GM23248 (cell line): ENCODE results near the gene WASHC4. TPM values are rescaled to one million over a fixed set of nuclear protein-coding genes. Genes with fewer than 3 reads are reported as not detected.
A peak's percentile ranks its signal among the peaks of the same experiment; 100 is the strongest.

Source experiments
- DNase-seq: peaks from one replicate; pipeline ENCODE4 v3.0.0-alpha.2; 2015
- H2AFZ ChIP-seq: fragments of 200-600 bp; sonication (generic); 2 replicates; pipeline ENCODE4 v1.6.1; 2016; ENCODE audit warnings: antibody characterized with exemption
- H3F3A ChIP-seq: fragments of 200-600 bp; sonication (generic); 2 replicates; pipeline ENCODE4 v1.6.1; 2016; ENCODE audit warnings: mild to moderate bottlenecking, antibody characterized with exemption, mixed run types; ENCODE audit not compliant: insufficient read depth
- H3K27ac ChIP-seq: fragments of 200-600 bp; sonication (generic); 2 replicates; pipeline ENCODE4 v1.5.1; 2016; ENCODE audit warnings: mild to moderate bottlenecking
- H3K27me3 ChIP-seq: fragments of 200-600 bp; sonication (generic); replicated peaks from 2 replicates; pipeline ENCODE4 v1.6.1; 2016; ENCODE audit warnings: mild to moderate bottlenecking; ENCODE audit not compliant: insufficient read depth
- H3K36me3 ChIP-seq: fragments of 200-600 bp; sonication (generic); 2 replicates; pipeline ENCODE4 v1.6.1; 2016; ENCODE audit warnings: low read depth, mild to moderate bottlenecking
- H3K4me1 ChIP-seq: fragments of 200-600 bp; sonication (generic); 2 replicates; pipeline ENCODE4 v1.6.1; 2016; ENCODE audit warnings: mild to moderate bottlenecking; ENCODE audit not compliant: insufficient read depth
- H3K4me2 ChIP-seq: fragments of 200-600 bp; sonication (generic); one replicate; pipeline ENCODE4 v1.6.1; 2016; ENCODE audit warnings: mild to moderate bottlenecking; ENCODE audit not compliant: unreplicated experiment
- H3K4me3 ChIP-seq: fragments of 200-600 bp; sonication (generic); 2 replicates; pipeline ENCODE4 v1.5.1; 2016; ENCODE audit warnings: mild to moderate bottlenecking
- H3K79me2 ChIP-seq: fragments of 200-600 bp; sonication (generic); 2 replicates; pipeline ENCODE4 v1.6.1; 2016; ENCODE audit warnings: mild to moderate bottlenecking; ENCODE audit not compliant: insufficient read depth
- H3K9ac ChIP-seq: fragments of 200-600 bp; sonication (generic); 2 replicates; pipeline ENCODE4 v1.6.1; 2016; ENCODE audit warnings: mild to moderate bottlenecking
- H3K9me2 ChIP-seq: fragments of 200-600 bp; sonication (generic); 2 replicates; pipeline ENCODE4 v1.6.1; 2016; ENCODE audit warnings: mixed run types, mild to moderate bottlenecking, moderate library complexity; ENCODE audit not compliant: insufficient read depth
- H3K9me3 ChIP-seq: fragments of 200-600 bp; sonication (generic); one replicate; pipeline ENCODE4 v1.6.1; 2017; ENCODE audit warnings: low read depth
- H4K20me1 ChIP-seq: fragments of 200-600 bp; sonication (generic); 2 replicates; pipeline ENCODE4 v1.6.0; 2016; ENCODE audit not compliant: insufficient read depth
- EZH2 ChIP-seq: fragments of 200-600 bp; sonication (generic); IDR thresholded peaks from 2 replicates; pipeline ENCODE4 v1.6.1; 2018; ENCODE audit warnings: antibody characterized with exemption, mild to moderate bottlenecking; ENCODE audit not compliant: insufficient read depth, poor library complexity, severe bottlenecking
- EZH2phosphoT487 ChIP-seq: fragments of 200-600 bp; sonication (generic); IDR thresholded peaks from 2 replicates; pipeline ENCODE4 v1.6.1; 2018; ENCODE audit warnings: antibody characterized with exemption, moderate library complexity, mild to moderate bottlenecking, low read depth; ENCODE audit not compliant: insufficient read depth
- WGBS, 2 experiments: methylation state at CpG; one replicate each; pipeline ENCODE4 v1.1.6; 2015 to 2017; ENCODE audit warnings: low lambda C conversion rate in 2 of 2, low coverage in 1 of 2; ENCODE audit errors: missing lambda C conversion rate in 2 of 2; 5-methylcytosine and 5-hydroxymethylcytosine counted together
- in situ Hi-C: fragments of 300-500 bp; cut with MboI; formaldehyde crosslinking; loops from 2 replicates; pipeline ENCODE4 v1.15.0; 2020
- polyA plus RNA-seq: library from polyadenylated mRNA; unstranded; fragments of >200 nt; fragmentation: Nextera tagmentation; extraction: Ambion mirVana; gene quantifications from 2 replicates; pipeline ENCODE4 v1.2.1, GENCODE V29; 2016
- total RNA-seq: library from RNA; depleted of rRNA; stranded (reverse); fragments of >200 nt; shearing (Covaris generic); gene quantifications from 2 replicates; pipeline ENCODE4 v1.2.3, GENCODE V29; 2014

The WASHC4 gene
- total and polyA plus RNA-seq, 2 experiments from 2014 or later: 53.5 to 63.4 TPM

DNA sequence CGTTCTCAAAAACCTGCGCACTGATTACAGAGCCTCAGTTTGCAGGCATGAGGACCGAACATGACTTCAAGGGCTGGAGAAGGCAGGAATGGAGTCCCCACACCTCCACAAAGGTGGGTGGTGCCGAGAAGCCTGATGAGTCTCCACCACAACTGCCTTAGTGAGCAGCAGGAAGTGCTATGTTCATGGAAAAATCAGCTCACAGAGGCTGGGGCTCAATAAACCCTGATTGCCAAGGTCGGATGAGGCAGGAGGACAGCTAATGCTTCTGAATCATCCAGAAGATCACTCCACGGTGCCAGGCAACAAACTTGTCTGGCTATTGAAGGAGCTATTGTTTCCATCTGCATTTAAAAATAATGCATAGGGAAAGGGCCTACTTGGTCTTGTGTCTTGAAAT, 97.4 kb downstream of the WASHC4 start:
- DNase-seq: peak; percentile 100
- Histone ChIP-seq H3K4me1 (peaks cover 36% of the 10 kb centered on the region), H3F3A (peaks cover 61% of the 10 kb centered on the region), H3K27me3 (no peaks in the 10 kb centered on the region), H3K4me2 (peak overlapping the region; percentile 54), H3K79me2 (peaks cover 79% of the 10 kb centered on the region), H3K9me3 (no peaks in the 10 kb centered on the region), H2AFZ (no peak overlapping the region), H3K9me2 (no peaks in the 10 kb centered on the region), H3K4me3 (no peak overlapping the region), H4K20me1 (no peaks in the 10 kb centered on the region), H3K9ac (peak overlapping the region; percentile 82), H3K36me3 (peaks cover 83% of the 10 kb centered on the region), H3K27ac (peak overlapping the region; percentile 99)
- 23 to 24% methylated on average over 6 of the region's 6 CpGs for WGBS, 2 experiments
- no peak for TF ChIP-seq EZH2
- no peak for TF ChIP-seq EZH2phosphoT487
- in situ Hi-C loops: no loop called here

DNA sequence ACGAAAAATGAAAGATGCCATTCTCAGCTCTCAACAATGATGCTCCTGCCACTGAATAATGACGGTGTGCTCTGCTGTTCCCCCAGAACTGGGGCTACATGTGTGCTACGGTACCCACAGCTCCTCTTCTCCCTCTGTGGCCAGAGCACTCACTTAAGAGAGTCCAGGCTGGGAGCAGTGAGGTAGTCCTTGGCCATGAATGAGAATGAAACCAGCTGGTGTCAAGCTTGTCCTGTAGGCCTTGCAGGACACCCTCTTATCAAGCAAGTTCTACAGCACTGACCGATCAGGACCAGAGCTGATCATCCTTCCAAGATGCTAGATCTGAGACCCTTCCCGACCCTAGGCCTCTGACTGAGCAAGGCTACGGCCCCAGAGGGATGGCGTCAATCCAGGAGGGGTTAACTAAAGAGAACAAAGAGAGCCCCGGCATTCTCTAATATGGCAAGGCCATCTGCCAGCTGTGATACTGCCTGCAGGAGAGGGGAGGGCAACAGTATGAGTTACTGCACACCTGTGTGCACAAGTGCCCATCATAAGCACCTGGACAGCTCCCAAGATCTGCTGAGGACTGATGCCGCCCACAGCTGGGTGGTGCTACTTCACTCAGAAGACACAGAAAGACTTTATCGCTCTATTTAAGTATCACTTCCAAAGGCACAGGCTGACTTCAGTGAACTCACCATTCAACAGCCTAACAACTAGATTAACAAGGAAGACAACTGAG, 98.0 kb downstream of the WASHC4 start:
- no peak for TF ChIP-seq EZH2
- TF ChIP-seq EZH2phosphoT487: no peak
- Histone ChIP-seq H4K20me1 (no peaks in the 10 kb centered on the region), H3K4me1 (peaks cover 30% of the 10 kb centered on the region), H3K4me3 (no peak overlapping the region), H3K36me3 (peaks cover 81% of the 10 kb centered on the region), H3K4me2 (peak overlapping the region; percentile 46), H3K79me2 (peaks cover 74% of the 10 kb centered on the region), H2AFZ (no peak overlapping the region), H3K9me2 (no peaks in the 10 kb centered on the region), H3K9ac (peak overlapping the region; percentile 82), H3K27me3 (no peaks in the 10 kb centered on the region), H3K9me3 (no peaks in the 10 kb centered on the region), H3K27ac (peak overlapping the region; percentile 99), H3F3A (peaks cover 63% of the 10 kb centered on the region)
- DNase-seq: no peak
- in situ Hi-C loops: no loop called here
- WGBS, 2 experiments: 59 to 60% methylated on average over 10 of the region's 10 CpGs

DNA sequence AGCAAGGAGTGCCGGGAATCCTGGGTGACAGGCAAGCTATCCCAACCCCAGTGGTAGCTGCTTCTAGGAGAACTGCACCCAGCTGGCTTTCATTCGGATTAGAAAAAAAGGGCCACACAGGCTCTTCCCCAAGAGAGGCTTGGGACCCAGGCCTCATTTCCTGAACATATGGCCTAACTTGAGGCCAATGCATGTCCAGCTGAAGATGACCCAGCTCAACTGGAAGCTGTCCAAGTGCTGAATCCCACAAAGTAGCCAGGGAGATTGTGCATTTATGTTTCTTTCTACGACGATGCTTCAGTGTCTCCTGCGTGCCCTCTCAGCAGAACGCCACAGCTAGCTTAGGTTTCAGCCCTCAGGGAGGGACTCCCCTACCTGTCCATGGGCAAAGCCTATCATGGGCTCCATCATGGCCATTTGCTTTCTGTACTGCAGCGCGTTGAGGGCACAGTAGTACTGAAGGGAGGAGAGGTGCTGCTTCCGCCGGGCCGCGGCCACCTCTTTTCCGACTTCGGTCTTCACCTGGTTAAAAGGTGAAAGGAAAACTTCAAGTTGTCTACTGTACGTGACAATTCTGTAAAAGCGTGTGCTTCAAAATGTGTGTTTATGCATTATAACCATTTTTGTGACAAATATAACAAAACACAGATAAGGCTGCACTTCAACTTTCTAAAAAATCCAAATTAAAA, 99.3 kb downstream of the WASHC4 start:
- Histone ChIP-seq H3K27ac (peak overlapping the region; percentile 99), H2AFZ (no peak overlapping the region), H3K4me1 (peaks cover 34% of the 10 kb centered on the region), H3F3A (peaks cover 70% of the 10 kb centered on the region), H3K4me3 (no peak overlapping the region), H3K9me3 (no peaks in the 10 kb centered on the region), H3K4me2 (no peak overlapping the region), H3K79me2 (peaks cover 73% of the 10 kb centered on the region), H3K9ac (peak overlapping the region; percentile 82; the same call in 1 of the 2 replicates), H3K36me3 (peaks cover 78% of the 10 kb centered on the region), H4K20me1 (no peaks in the 10 kb centered on the region), H3K27me3 (no peaks in the 10 kb centered on the region), H3K9me2 (no peaks in the 10 kb centered on the region)
- DNase-seq: peak; percentile 35
- TF ChIP-seq EZH2phosphoT487 (no peak), EZH2 (no peak)
- in situ Hi-C loops: no loop called here
- 96 to 98% methylated on average over 16 of the region's 16 CpGs for WGBS, 2 experiments

DNA sequence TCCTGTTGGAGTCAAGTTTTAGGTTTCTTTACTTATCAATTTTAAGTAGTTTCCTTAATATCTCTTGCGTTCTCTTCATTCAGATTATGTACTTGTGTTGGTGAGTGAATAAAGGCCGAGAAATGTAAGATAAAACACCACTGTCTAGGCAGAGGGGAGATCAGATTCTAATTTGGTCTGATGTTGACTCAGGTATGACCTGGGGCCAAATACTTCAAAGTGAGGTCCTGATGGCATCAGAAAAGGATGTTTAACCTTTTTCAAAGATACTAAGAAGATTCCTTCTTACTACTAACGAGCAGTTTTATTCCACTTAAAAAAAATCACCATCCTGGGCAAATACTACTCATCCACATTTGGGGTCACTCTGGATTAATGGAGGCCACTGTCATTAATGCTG, 101.6 kb downstream of the WASHC4 start:
- Histone ChIP-seq H3K79me2 (peaks cover 66% of the 10 kb centered on the region), H3K9ac (peak overlapping the region; percentile 23; the same call in 1 of the 2 replicates), H3K36me3 (peaks cover 69% of the 10 kb centered on the region), H3K27me3 (no peaks in the 10 kb centered on the region), H3F3A (peaks cover 85% of the 10 kb centered on the region), H3K4me2 (no peak overlapping the region), H3K9me2 (no peaks in the 10 kb centered on the region), H3K4me1 (peaks cover 57% of the 10 kb centered on the region), H4K20me1 (no peaks in the 10 kb centered on the region), H2AFZ (no peak overlapping the region), H3K27ac (peak overlapping the region; percentile 94), H3K9me3 (no peaks in the 10 kb centered on the region), H3K4me3 (no peak overlapping the region)
- TF ChIP-seq EZH2phosphoT487: no peak
- no peak for TF ChIP-seq EZH2
- no peak for DNase-seq
- in situ Hi-C loops: no loop called here
- WGBS, 2 experiments: 90 to 92% methylated on average over 3 of the region's 3 CpGs
